GM12892 (cell line): Measurements from ENCODE around the gene SLC24A3.

Experiments
- POLR2A ChIP-seq: IDR thresholded peaks from 2 replicates; pipeline ENCODE4 v1.6.1; 2011; ENCODE audit warnings: low read depth, low read length, control low read depth
- TAF1 ChIP-seq: IDR thresholded peaks from 2 replicates; pipeline ENCODE4 v1.6.1; 2011; ENCODE audit warnings: low read depth, mild to moderate bottlenecking, control low read depth, low read length, borderline replicate concordance

DNA sequence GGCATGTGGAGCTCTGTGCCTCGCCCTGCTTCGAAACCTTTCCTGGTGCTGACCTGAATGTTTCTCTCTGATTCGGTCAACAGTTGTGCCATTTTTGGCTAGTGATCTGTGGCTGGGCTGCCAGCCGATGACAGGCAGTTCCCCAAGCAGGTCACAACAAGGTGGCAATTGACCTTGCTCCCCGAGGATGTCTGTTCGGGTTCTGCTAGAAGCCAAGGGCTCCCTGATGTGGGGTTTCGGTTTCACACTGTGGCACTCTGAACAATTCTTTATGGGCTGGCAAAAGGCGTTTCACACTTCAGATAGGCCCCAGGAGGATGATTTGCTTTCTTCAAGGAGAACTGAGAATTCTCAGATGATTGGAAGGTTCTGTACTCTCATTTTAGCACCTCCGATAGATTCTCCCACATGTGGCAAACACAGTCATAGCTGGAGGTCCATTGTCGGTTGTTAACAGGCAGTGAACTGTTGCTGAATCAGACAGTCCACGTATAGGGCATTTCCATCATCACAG is 135.6 kb downstream of the SLC24A3 start:
- TF ChIP-seq POLR2A (no peak), TAF1 (no peak)
